ENCODE measurements around the gene TRIM29. TPM values are rescaled to one million over a fixed set of nuclear protein-coding genes. Genes with fewer than 3 reads are reported as not detected.
A peak's percentile ranks its signal among the peaks of the same experiment; 100 is the strongest.

Gene TRIM29
- total and polyA plus RNA-seq, 4 donors: 0.13 to 3.6 (median 0.84) TPM

DNA sequence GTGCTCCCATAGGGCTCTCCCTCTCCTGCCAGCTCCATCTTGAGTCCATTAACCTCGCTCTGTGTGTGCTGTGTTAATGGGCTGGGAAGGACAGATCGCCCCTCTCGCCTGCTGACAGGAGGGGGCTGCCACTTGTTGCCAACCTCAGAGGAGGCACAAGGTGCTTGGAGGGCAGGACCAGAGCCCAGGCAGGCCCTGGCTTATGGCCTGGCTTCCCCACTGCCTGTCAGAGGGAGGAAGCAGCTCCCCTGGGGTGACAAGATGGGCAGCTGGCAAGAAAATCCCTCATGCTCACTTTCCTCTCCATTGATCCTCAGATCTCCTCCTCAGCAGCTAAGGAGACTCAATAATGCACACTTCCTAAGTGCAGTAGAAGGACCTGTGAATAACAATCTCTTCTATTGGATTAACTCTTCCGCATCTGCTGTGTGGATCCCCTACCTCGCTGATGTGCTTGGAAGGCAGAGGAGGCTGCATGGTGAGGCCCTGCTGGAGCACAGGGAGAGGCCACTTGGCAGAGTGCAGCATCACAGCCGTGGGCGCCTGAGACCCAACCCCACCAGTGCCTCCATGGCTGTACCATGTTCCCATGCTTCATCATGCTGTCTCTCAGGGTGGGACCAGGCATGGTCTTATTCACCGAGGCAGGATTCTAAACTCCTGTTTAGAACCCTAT lies 70.3 kb downstream of the TRIM29 start:
- ATAC-seq (ENCODE audit: low FRiP score) (no peak), DNase-seq (no peak)
- Histone ChIP-seq H3K4me1 (ENCODE audit: control insufficient read depth in 1 of 2, insufficient read depth in 2 of 2, low read length in 2 of 2) (no peaks in the 10 kb centered on the region), H3K4me3 (ENCODE audit: low read length in 2 of 2) (no peak overlapping the region), H3K27me3 (ENCODE audit: control insufficient read depth in 1 of 2, insufficient read depth in 2 of 2, low read length in 1 of 2) (no peaks in the 10 kb centered on the region), H3K27ac (ENCODE audit: low read depth in 1 of 2, low read length in 2 of 2) (no peak overlapping the region), H3K9me3 (ENCODE audit: control insufficient read depth, low read length) (no peaks in the 10 kb centered on the region), H3K36me3 (ENCODE audit: control insufficient read depth in 1 of 2, insufficient read depth in 2 of 2, low read length in 1 of 2) (no peaks in the 10 kb centered on the region)
- intact Hi-C loops (cut with DNase I): no loop called here
- 70 to 76% methylated on average over 8 of the region's 8 CpGs for WGBS, 2 donors

GRCh38 chr11:120066738-120067437 lies 71.0 kb downstream of the TRIM29 start:
- Histone ChIP-seq H3K27ac (ENCODE audit: low read depth in 1 of 2, low read length in 2 of 2) (no peak overlapping the region), H3K4me1 (ENCODE audit: control insufficient read depth in 1 of 2, insufficient read depth in 2 of 2, low read length in 2 of 2) (no peaks in the 10 kb centered on the region), H3K4me3 (ENCODE audit: low read length in 2 of 2) (no peak overlapping the region), H3K36me3 (ENCODE audit: control insufficient read depth in 1 of 2, insufficient read depth in 2 of 2, low read length in 1 of 2) (no peaks in the 10 kb centered on the region), H3K9me3 (ENCODE audit: control insufficient read depth, low read length) (no peaks in the 10 kb centered on the region), H3K27me3 (ENCODE audit: control insufficient read depth in 1 of 2, insufficient read depth in 2 of 2, low read length in 1 of 2) (no peaks in the 10 kb centered on the region)
- intact Hi-C loops (cut with DNase I): no loop called here
- ATAC-seq (ENCODE audit: low FRiP score) (no peak), DNase-seq (no peak)
- 83 to 87% methylated on average over 11 of the region's 11 CpGs for WGBS, 2 donors

DNA sequence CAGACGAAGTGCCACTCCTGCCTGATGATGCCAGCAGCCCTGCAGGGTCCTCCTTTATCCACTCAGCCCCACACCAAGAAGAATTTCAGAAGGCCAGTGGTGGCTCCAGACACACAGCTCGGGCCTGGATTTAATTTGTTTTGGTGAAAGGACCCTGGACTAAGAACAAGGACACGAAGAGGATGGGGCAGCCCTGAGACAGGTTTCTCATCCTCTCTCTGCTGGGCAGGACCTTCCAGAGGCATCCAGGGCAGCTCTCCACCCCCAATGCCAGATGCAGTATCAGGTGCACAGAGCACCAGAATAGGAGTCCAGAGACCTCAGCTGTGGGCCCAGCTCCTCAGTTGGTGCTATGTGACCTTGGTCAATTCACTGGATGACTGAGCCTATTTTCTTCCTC lies 72.0 kb downstream of the TRIM29 start:
- Histone ChIP-seq H3K27me3 (ENCODE audit: control insufficient read depth in 1 of 2, insufficient read depth in 2 of 2, low read length in 1 of 2) (no peaks in the 10 kb centered on the region), H3K36me3 (ENCODE audit: control insufficient read depth in 1 of 2, insufficient read depth in 2 of 2, low read length in 1 of 2) (no peaks in the 10 kb centered on the region), H3K27ac (ENCODE audit: low read depth in 1 of 2, low read length in 2 of 2) (no peak overlapping the region), H3K9me3 (ENCODE audit: control insufficient read depth, low read length) (no peaks in the 10 kb centered on the region), H3K4me1 (ENCODE audit: control insufficient read depth in 1 of 2, insufficient read depth in 2 of 2, low read length in 2 of 2) (no peaks in the 10 kb centered on the region), H3K4me3 (ENCODE audit: low read length in 2 of 2) (no peak overlapping the region)
- ATAC-seq (ENCODE audit: low FRiP score) (no peak), DNase-seq (no peak)
- 89 to 92% methylated on average over 3 of the region's 3 CpGs for WGBS, 2 donors
- intact Hi-C loops (cut with DNase I): no loop called here

DNA sequence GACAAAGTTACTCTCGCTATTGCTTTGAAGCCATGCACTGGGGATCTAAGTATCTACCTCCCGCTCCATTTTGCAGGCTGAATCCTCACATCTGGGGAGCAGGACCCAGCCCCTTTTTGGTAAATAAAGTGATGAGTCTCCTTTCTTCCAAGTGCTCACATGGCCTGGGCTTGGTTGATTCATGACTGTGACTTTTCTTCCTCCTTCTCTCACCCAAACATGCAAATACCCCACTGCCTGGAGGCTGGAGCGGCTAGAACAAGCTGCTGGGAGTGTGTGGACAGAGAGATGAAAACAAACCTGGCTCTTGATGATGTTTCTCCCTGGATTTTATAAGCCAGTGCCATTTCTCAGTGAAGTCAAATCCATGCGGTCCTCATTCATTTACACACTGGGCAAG lies 72.7 kb downstream of the TRIM29 start:
- Histone ChIP-seq H3K4me1 (ENCODE audit: control insufficient read depth in 1 of 2, insufficient read depth in 2 of 2, low read length in 2 of 2) (no peaks in the 10 kb centered on the region), H3K9me3 (ENCODE audit: control insufficient read depth, low read length) (no peaks in the 10 kb centered on the region), H3K36me3 (ENCODE audit: control insufficient read depth in 1 of 2, insufficient read depth in 2 of 2, low read length in 1 of 2) (no peaks in the 10 kb centered on the region), H3K27me3 (ENCODE audit: control insufficient read depth in 1 of 2, insufficient read depth in 2 of 2, low read length in 1 of 2) (no peaks in the 10 kb centered on the region), H3K4me3 (ENCODE audit: low read length in 2 of 2) (no peak overlapping the region), H3K27ac (ENCODE audit: low read depth in 1 of 2, low read length in 2 of 2) (no peak overlapping the region)
- ATAC-seq (ENCODE audit: low FRiP score): no peak
- intact Hi-C loops (cut with DNase I): no loop called here
- DNase-seq: no peak
- WGBS, 2 donors: 94 to 96% methylated on average over 4 of the region's 4 CpGs

DNA sequence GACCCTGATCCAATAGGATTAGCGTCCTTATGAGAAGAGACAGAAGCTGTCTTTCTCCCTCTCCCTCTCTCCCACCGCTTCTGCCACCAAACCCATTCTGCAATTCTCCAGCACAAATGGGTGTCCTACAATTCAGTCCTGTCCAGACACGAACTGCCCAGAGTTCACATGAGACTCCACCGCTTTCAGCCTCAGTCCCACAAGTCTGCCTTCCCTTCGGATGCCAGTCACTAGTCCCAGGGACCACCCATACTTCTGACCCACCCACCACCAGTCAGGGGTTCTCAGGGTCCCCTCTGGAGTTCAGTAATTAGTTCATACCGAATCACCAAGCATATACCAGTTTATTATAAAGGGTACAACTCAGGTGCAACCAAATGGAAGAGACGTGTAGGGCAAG lies 73.6 kb downstream of the TRIM29 start:
- H3K9me3 ChIP-seq (ENCODE audit: control insufficient read depth, low read length): no peaks in the 10 kb centered on the region
- 95 to 98% methylated on average over 7 of the region's 7 CpGs for WGBS, 2 donors
- no peaks in the 10 kb centered on the region for H3K36me3 ChIP-seq (ENCODE audit: control insufficient read depth in 1 of 2, insufficient read depth in 2 of 2, low read length in 1 of 2)
- no peak overlapping the region for H3K27ac ChIP-seq (ENCODE audit: low read depth in 1 of 2, low read length in 2 of 2)
- no peaks in the 10 kb centered on the region for H3K4me1 ChIP-seq (ENCODE audit: control insufficient read depth in 1 of 2, insufficient read depth in 2 of 2, low read length in 2 of 2)
- no peaks in the 10 kb centered on the region for H3K27me3 ChIP-seq (ENCODE audit: control insufficient read depth in 1 of 2, insufficient read depth in 2 of 2, low read length in 1 of 2)
- ATAC-seq (ENCODE audit: low FRiP score) (no peak), DNase-seq (no peak)
- intact Hi-C loops (cut with DNase I): no loop called here
- H3K4me3 ChIP-seq (ENCODE audit: low read length in 2 of 2): no peak overlapping the region

DNA sequence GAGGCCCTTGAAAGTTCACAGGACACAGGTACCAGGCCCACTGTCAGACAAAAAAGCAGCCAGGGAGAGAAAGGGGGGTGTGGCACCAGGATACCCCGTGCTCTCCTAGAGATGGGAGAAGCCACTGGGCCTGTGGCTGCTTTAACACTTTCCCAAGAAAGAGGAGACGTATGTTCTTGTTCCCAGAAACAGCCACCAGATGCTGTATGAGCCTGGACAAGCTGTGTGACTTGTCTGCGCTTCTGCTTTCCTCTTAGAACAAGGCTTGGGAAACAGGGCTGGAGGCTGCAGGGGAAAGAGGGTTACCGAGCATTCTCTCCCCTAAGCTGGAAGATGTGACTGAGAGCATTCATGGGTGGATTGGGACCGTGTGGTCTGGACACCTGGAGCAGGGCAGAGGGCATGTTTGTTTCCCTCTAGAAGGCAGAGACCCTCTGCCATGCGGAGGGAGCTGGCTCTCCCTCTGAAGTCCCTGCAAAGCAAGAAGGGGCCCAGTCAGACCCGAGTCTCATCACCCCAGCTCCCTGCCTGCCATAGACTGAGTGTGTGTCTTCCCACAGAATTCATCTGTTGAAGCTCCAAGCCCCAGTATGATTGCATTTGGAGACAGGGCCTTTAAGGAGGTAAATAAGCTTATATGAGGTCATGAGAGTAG lies 74.1 kb downstream of the TRIM29 start:
- no peaks in the 10 kb centered on the region for H3K27me3 ChIP-seq (ENCODE audit: control insufficient read depth in 1 of 2, insufficient read depth in 2 of 2, low read length in 1 of 2)
- H3K9me3 ChIP-seq (ENCODE audit: control insufficient read depth, low read length): no peaks in the 10 kb centered on the region
- ATAC-seq (ENCODE audit: low FRiP score) (no peak), DNase-seq (no peak)
- intact Hi-C loops (cut with DNase I): no loop called here
- WGBS, 2 donors: 83 to 94% methylated on average over 7 of the region's 7 CpGs
- H3K4me3 ChIP-seq (ENCODE audit: low read length in 2 of 2): no peak overlapping the region
- no peak overlapping the region for H3K27ac ChIP-seq (ENCODE audit: low read depth in 1 of 2, low read length in 2 of 2)
- H3K36me3 ChIP-seq (ENCODE audit: control insufficient read depth in 1 of 2, insufficient read depth in 2 of 2, low read length in 1 of 2): no peaks in the 10 kb centered on the region
- H3K4me1 ChIP-seq (ENCODE audit: control insufficient read depth in 1 of 2, insufficient read depth in 2 of 2, low read length in 2 of 2): no peaks in the 10 kb centered on the region

- ATAC-seq (ENCODE audit: low FRiP score) (no peak), DNase-seq (no peak)
- Histone ChIP-seq H3K9me3 (ENCODE audit: control insufficient read depth, low read length) (no peaks in the 10 kb centered on the region), H3K4me1 (ENCODE audit: control insufficient read depth in 1 of 2, insufficient read depth in 2 of 2, low read length in 2 of 2) (no peaks in the 10 kb centered on the region), H3K27me3 (ENCODE audit: control insufficient read depth in 1 of 2, insufficient read depth in 2 of 2, low read length in 1 of 2) (no peaks in the 10 kb centered on the region), H3K4me3 (ENCODE audit: low read length in 2 of 2) (no peak overlapping the region), H3K36me3 (ENCODE audit: control insufficient read depth in 1 of 2, insufficient read depth in 2 of 2, low read length in 1 of 2) (no peaks in the 10 kb centered on the region), H3K27ac (ENCODE audit: low read depth in 1 of 2, low read length in 2 of 2) (no peak overlapping the region)
- WGBS, 2 donors: 63 to 69% methylated on average over 7 of the region's 7 CpGs
- intact Hi-C loops (cut with DNase I): no loop called here
These were observed 75.4 kb downstream of the TRIM29 start for GRCh38 chr11:120062561-120062930.

GRCh38 chr11:120061761-120062560 lies 76.0 kb downstream of the TRIM29 start:
- H3K36me3 ChIP-seq (ENCODE audit: control insufficient read depth in 1 of 2, insufficient read depth in 2 of 2, low read length in 1 of 2): no peaks in the 10 kb centered on the region
- no peaks in the 10 kb centered on the region for H3K4me1 ChIP-seq (ENCODE audit: control insufficient read depth in 1 of 2, insufficient read depth in 2 of 2, low read length in 2 of 2)
- DNase-seq: peak in 1 of 2 donors; percentile 69
- no peaks in the 10 kb centered on the region for H3K27me3 ChIP-seq (ENCODE audit: control insufficient read depth in 1 of 2, insufficient read depth in 2 of 2, low read length in 1 of 2)
- 52 to 55% methylated on average over 27 to 28 of the region's 28 CpGs for WGBS, 2 donors
- H3K4me3 ChIP-seq (ENCODE audit: low read length in 2 of 2): no peak overlapping the region
- H3K9me3 ChIP-seq (ENCODE audit: control insufficient read depth, low read length): no peaks in the 10 kb centered on the region
- intact Hi-C loops (cut with DNase I): no loop called here
- ATAC-seq (ENCODE audit: low FRiP score): no peak
- no peak overlapping the region for H3K27ac ChIP-seq (ENCODE audit: low read depth in 1 of 2, low read length in 2 of 2)

Data from aorta (tissue), 5 donors.